ENCODE measurements around the gene AQP3.

Gene AQP3

DNA sequence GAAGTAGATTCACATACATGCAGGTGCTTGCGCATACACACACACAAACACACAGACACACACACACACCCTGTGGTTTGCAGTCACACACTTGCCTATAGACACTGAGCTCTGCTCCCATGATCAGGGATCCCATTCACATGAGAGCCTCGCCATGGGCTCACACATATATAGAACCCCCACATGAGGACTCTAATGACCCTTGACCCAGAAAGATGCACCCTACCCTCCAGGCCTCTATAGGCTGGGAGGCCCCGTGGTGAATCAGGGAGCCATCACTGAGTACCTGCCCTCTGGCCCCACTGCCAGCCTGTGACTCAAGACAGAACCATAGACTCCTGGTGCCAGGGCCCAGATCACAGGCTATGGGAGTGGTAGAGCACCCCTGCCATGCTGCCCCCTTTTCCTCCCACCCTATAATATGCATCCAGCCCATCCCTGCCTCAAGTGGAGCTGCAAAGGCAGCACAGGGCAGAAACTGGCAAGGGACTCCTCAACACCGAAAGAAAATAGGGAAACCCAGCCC is 3.3 kb upstream of the AQP3 start:
- Histone ChIP-seq H3F3A (ENCODE audit: control insufficient read depth, insufficient read depth) (no peaks in the 10 kb centered on the region), H3K27ac (ENCODE audit: low read depth, low read length) (no peak overlapping the region), H3K79me2 (ENCODE audit: control insufficient read depth, low read length) (no peaks in the 10 kb centered on the region), H3K4me1 (ENCODE audit: control insufficient read depth, low read length) (peaks cover 44% of the 10 kb centered on the region), H3K4me3 (ENCODE audit: low read length) (no peak overlapping the region), H4K20me1 (ENCODE audit: control insufficient read depth, insufficient read depth, low read depth, low read length) (no peaks in the 10 kb centered on the region), H3K27me3 (ENCODE audit: control insufficient read depth, low read length) (peaks cover 18% of the 10 kb centered on the region), H3K9me3 (ENCODE audit: control insufficient read depth, insufficient read depth, low read length) (no peaks in the 10 kb centered on the region), H3K4me2 (ENCODE audit: low read length) (no peak overlapping the region), H3K36me3 (ENCODE audit: control insufficient read depth, low read length) (no peaks in the 10 kb centered on the region), H3K9me2 (replicated peaks; ENCODE audit: control insufficient read depth, low read length) (no peaks in the 10 kb centered on the region)
- no peak for TF ChIP-seq EZH2phosphoT487 (IDR thresholded peaks at IDR 0.05; ENCODE audit: borderline replicate concordance, low read length)

DNA sequence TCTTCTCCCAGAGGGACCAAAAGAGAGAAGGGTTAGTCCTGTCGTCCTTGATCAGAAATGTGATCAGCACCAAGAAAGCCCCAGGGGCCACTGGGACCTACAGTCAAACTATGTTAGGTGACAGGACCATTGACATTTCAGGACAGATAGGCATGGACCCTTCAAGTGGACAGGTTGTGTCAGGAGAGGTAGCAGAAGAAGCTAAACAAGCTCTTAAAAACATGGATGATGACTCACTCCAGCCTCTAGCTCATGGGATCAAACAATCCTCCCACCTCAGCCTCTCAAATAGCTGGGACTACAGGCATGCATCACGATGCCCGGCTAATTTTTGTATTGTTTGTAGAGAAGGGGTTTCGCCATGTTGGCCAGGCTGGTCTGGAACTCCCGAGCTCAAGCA is 2.3 kb upstream of the AQP3 start:
- no peaks in the 10 kb centered on the region for H3K79me2 ChIP-seq (ENCODE audit: control insufficient read depth, low read length)
- H3K36me3 ChIP-seq (ENCODE audit: control insufficient read depth, low read length) = no peaks in the 10 kb centered on the region
- H3F3A ChIP-seq (ENCODE audit: control insufficient read depth, insufficient read depth) = no peaks in the 10 kb centered on the region
- H4K20me1 ChIP-seq (ENCODE audit: control insufficient read depth, insufficient read depth, low read depth, low read length) = no peaks in the 10 kb centered on the region
- no peak overlapping the region for H3K27ac ChIP-seq (ENCODE audit: low read depth, low read length)
- peaks cover 44% of the 10 kb centered on the region for H3K4me1 ChIP-seq (ENCODE audit: control insufficient read depth, low read length)
- H3K9me2 ChIP-seq (replicated peaks; ENCODE audit: control insufficient read depth, low read length) = no peaks in the 10 kb centered on the region
- H3K27me3 ChIP-seq (ENCODE audit: control insufficient read depth, low read length) = peaks cover 18% of the 10 kb centered on the region
- H3K9me3 ChIP-seq (ENCODE audit: control insufficient read depth, insufficient read depth, low read length) = no peaks in the 10 kb centered on the region
- TF ChIP-seq, protein P1, sequence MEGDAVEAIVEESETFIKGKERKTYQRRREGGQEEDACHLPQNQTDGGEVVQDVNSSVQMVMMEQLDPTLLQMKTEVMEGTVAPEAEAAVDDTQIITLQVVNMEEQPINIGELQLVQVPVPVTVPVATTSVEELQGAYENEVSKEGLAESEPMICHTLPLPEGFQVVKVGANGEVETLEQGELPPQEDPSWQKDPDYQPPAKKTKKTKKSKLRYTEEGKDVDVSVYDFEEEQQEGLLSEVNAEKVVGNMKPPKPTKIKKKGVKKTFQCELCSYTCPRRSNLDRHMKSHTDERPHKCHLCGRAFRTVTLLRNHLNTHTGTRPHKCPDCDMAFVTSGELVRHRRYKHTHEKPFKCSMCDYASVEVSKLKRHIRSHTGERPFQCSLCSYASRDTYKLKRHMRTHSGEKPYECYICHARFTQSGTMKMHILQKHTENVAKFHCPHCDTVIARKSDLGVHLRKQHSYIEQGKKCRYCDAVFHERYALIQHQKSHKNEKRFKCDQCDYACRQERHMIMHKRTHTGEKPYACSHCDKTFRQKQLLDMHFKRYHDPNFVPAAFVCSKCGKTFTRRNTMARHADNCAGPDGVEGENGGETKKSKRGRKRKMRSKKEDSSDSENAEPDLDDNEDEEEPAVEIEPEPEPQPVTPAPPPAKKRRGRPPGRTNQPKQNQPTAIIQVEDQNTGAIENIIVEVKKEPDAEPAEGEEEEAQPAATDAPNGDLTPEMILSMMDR (IDR thresholded peaks at IDR 0.05; ENCODE audit: low read depth, low read length, poor library complexity, severe bottlenecking) = no peak
- TF ChIP-seq EZH2phosphoT487 (IDR thresholded peaks at IDR 0.05; ENCODE audit: borderline replicate concordance, low read length) = no peak
- no peak overlapping the region for H3K4me3 ChIP-seq (ENCODE audit: low read length)
- H3K4me2 ChIP-seq (ENCODE audit: low read length) = no peak overlapping the region

DNA sequence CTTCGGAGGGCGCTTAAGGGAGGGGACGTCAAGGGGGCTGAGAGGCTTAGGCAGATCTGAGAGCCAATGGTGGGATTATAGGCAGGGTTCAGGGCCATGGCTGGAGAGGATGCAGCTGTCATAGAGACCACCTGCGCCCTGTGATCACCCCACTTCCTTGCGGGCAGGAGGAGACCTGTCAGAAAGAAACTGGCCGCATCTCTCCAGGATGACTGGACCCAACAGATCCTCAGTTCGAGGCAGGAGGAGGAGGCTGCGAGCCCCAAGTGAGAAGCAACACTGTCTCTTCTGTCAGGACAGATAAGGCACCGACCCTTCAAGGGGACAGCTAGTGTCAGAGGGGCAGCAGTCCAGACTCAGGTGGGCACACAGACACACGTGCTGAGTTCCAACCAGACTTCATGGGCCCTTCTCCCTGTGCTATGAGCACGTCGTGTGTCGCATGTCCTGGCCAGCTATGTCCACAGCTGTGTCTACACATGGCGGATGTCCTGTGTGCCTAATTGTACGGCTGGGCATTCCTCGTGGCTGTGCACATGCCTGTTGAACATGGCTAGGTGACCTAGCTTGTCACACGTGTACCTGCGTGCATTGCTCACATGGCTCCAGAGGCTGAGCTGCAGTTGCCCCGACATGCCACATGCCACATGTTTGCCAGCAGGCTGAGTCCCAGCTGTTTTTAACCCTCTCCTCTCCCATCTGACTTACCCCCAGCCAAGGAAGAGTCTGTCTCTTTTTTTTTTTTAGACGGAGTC is 583 bp upstream of the AQP3 start:
- no peak overlapping the region for H3K27ac ChIP-seq (ENCODE audit: low read depth, low read length)
- H3K4me2 ChIP-seq (ENCODE audit: low read length) = peak overlapping the region; percentile 69
- no peaks in the 10 kb centered on the region for H3K9me3 ChIP-seq (ENCODE audit: control insufficient read depth, insufficient read depth, low read length)
- H3K4me1 ChIP-seq (ENCODE audit: control insufficient read depth, low read length) = peaks cover 32% of the 10 kb centered on the region
- TF ChIP-seq, protein P1 (IDR thresholded peaks at IDR 0.05; ENCODE audit: low read depth, low read length, poor library complexity, severe bottlenecking) = no peak
- TF ChIP-seq EZH2phosphoT487 (IDR thresholded peaks at IDR 0.05; ENCODE audit: borderline replicate concordance, low read length) = no peak
- no peaks in the 10 kb centered on the region for H3K79me2 ChIP-seq (ENCODE audit: control insufficient read depth, low read length)
- H4K20me1 ChIP-seq (ENCODE audit: control insufficient read depth, insufficient read depth, low read depth, low read length) = no peaks in the 10 kb centered on the region
- peaks cover 18% of the 10 kb centered on the region for H3K27me3 ChIP-seq (ENCODE audit: control insufficient read depth, low read length)
- H3K4me3 ChIP-seq (ENCODE audit: low read length) = peak overlapping the region; percentile 65
- H3F3A ChIP-seq (ENCODE audit: control insufficient read depth, insufficient read depth) = no peaks in the 10 kb centered on the region
- H3K36me3 ChIP-seq (ENCODE audit: control insufficient read depth, low read length) = no peaks in the 10 kb centered on the region
- no peaks in the 10 kb centered on the region for H3K9me2 ChIP-seq (replicated peaks; ENCODE audit: control insufficient read depth, low read length)

DNA sequence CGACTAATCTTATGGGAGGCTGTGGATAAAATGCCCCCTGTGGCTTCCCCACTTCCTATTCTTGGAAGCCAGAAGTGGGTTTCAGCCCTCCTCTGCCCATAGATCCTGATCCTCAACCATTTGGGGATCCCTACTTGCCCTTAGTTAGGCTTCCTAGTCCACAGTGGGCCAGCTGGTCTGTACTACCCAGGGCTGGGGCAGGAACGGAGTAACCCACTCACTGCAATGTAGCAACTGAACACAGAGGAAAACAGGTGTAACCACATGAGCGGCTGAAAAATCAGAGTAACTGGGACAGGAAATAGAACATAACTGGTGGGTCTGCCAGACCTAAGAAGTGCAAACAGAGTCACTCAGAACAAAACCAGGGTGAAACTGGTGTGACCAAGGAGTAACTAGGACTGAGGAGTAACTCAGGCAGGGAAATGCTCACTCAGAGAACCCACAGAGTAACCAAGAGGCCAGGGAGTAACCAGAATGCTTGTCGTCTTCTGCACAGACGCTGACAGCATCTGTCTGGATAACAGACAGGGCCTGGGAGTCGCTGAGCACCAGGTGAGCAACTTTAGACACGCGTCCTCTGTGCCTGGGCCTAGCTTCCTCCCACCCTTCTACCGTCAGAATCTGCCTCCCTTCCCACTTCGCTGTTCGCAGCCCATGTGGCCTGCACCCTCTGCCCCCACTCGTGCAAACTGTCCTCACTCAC is 1.0 kb downstream of the AQP3 start:
- H3K9me3 ChIP-seq (ENCODE audit: control insufficient read depth, insufficient read depth, low read length) = no peaks in the 10 kb centered on the region

More for the DNA sequence above, 1.0 kb downstream of the AQP3 start:
- Histone ChIP-seq H3K27ac (ENCODE audit: low read depth, low read length) (no peak overlapping the region), H3K36me3 (ENCODE audit: control insufficient read depth, low read length) (no peaks in the 10 kb centered on the region), H3K4me2 (ENCODE audit: low read length) (peak overlapping the region; percentile 69), H3F3A (ENCODE audit: control insufficient read depth, insufficient read depth) (no peaks in the 10 kb centered on the region), H3K9me2 (replicated peaks; ENCODE audit: control insufficient read depth, low read length) (no peaks in the 10 kb centered on the region), H3K4me3 (ENCODE audit: low read length) (peak overlapping the region; percentile 65), H4K20me1 (ENCODE audit: control insufficient read depth, insufficient read depth, low read depth, low read length) (no peaks in the 10 kb centered on the region), H3K27me3 (ENCODE audit: control insufficient read depth, low read length) (peaks cover 18% of the 10 kb centered on the region), H3K4me1 (ENCODE audit: control insufficient read depth, low read length) (peaks cover 25% of the 10 kb centered on the region), H3K79me2 (ENCODE audit: control insufficient read depth, low read length) (no peaks in the 10 kb centered on the region)
- TF ChIP-seq EZH2phosphoT487 (IDR thresholded peaks at IDR 0.05; ENCODE audit: borderline replicate concordance, low read length) = no peak
- TF ChIP-seq, protein P1 (IDR thresholded peaks at IDR 0.05; ENCODE audit: low read depth, low read length, poor library complexity, severe bottlenecking) = no peak

Measured in DOHH2 (cell line).